WTC11 (cell line): Measurements from ENCODE around the gene SAMM50. TPM values are rescaled to one million over a fixed set of nuclear protein-coding genes. Genes with fewer than 3 reads are reported as not detected.

Experiments used
- ATAC-seq: fragments of 200-7000 bp; cut with Tn5 transposase; 2 replicates; pipeline ENCODE4 v1.10.0; 2021; ENCODE audit warnings: mild to moderate bottlenecking, moderate library complexity
- CTCF ChIA-PET: fragments of 300-600 bp; sonication (Branson Sonifier 250); formaldehyde crosslinking; loops from one replicate; lab custom pipeline; 2021; ENCODE audit warnings: antibody characterized with exemption; lab: Charles Lee
- POLR2A ChIA-PET: fragments of 350-600 bp; sonication (Branson Sonifier 250); formaldehyde crosslinking; loops from one replicate; lab custom pipeline; 2021; ENCODE audit warnings: antibody characterized with exemption; lab: Charles Lee
- DNase-seq: peaks from one replicate; pipeline ENCODE4 v3.0.0; 2021; ENCODE audit warnings: low spot score
- H3K27ac Mint-ChIP-seq: 2 replicates; pipeline ENCODE4 v1.8.0; 2021; ENCODE audit warnings: mixed read lengths
- H3K27me3 Mint-ChIP-seq: 2 replicates; pipeline ENCODE4 v1.8.0; 2021; ENCODE audit warnings: low read depth, mild to moderate bottlenecking, moderate library complexity, mixed read lengths
- H3K36me3 Mint-ChIP-seq: 2 replicates; pipeline ENCODE4 v1.8.0; 2021; ENCODE audit warnings: mixed read lengths
- H3K4me1 Mint-ChIP-seq: 2 replicates; pipeline ENCODE4 v1.8.0; 2022; ENCODE audit warnings: mixed read lengths
- H3K4me3 Mint-ChIP-seq: 2 replicates; pipeline ENCODE4 v1.8.0; 2021; ENCODE audit warnings: mild to moderate bottlenecking, moderate library complexity, mixed read lengths
- H3K9me3 Mint-ChIP-seq: 2 replicates; pipeline ENCODE4 v1.8.0; 2021; ENCODE audit warnings: mixed read lengths
- ARID4B ChIP-seq: sonication (generic); formaldehyde crosslinking; IDR thresholded peaks from 2 replicates; pipeline ENCODE4 v1.8.0; 2023; ENCODE audit warnings: missing genetic modification reagents, mild to moderate bottlenecking, borderline replicate concordance
- ATF6 ChIP-seq: sonication (generic); formaldehyde crosslinking; IDR thresholded peaks from 2 replicates; pipeline ENCODE4 v1.8.1; 2023; ENCODE audit warnings: mild to moderate bottlenecking, missing genetic modification reagents
- ETV6 ChIP-seq: sonication (generic); formaldehyde crosslinking; IDR thresholded peaks from 2 replicates; pipeline ENCODE4 v1.8.1; 2022; ENCODE audit warnings: mild to moderate bottlenecking, missing genetic modification reagents
- MAX ChIP-seq: sonication (generic); formaldehyde crosslinking; IDR thresholded peaks from 2 replicates; pipeline ENCODE4 v1.8.0; 2022; ENCODE audit warnings: mild to moderate bottlenecking, missing genetic modification reagents
- NFYB ChIP-seq: sonication (generic); formaldehyde crosslinking; conservative IDR thresholded peaks from 2 replicates; pipeline ENCODE4 v1.8.0; 2022; ENCODE audit warnings: low read depth, missing genetic modification reagents
- PRRX2 ChIP-seq: fragments of 250-450 bp; sonication (Bioruptor Pico); IDR thresholded peaks from 2 replicates; pipeline ENCODE4 v1.8.0; 2021; ENCODE audit warnings: mild to moderate bottlenecking
- SMAD3 ChIP-seq: sonication (generic); formaldehyde crosslinking; IDR thresholded peaks from 2 replicates; pipeline ENCODE4 v1.8.0; 2022; ENCODE audit warnings: missing genetic modification reagents, mild to moderate bottlenecking, borderline replicate concordance
- SMAD4 ChIP-seq: sonication (generic); formaldehyde crosslinking; IDR thresholded peaks from 2 replicates; pipeline ENCODE4 v1.8.0; 2022; ENCODE audit warnings: mild to moderate bottlenecking, missing genetic modification reagents
- TEAD4 ChIP-seq: sonication (generic); formaldehyde crosslinking; IDR thresholded peaks from 2 replicates; pipeline ENCODE4 v1.8.0; 2022; ENCODE audit warnings: mild to moderate bottlenecking, missing genetic modification reagents
- ZBTB21 ChIP-seq: sonication (generic); formaldehyde crosslinking; IDR thresholded peaks from 2 replicates; pipeline ENCODE4 v1.8.1; 2023; ENCODE audit warnings: mild to moderate bottlenecking, missing genetic modification reagents, borderline replicate concordance
- ZNF263 ChIP-seq: sonication (generic); formaldehyde crosslinking; IDR thresholded peaks from 2 replicates; pipeline ENCODE4 v1.8.1; 2022; ENCODE audit warnings: low read depth, mild to moderate bottlenecking, moderate library complexity, missing genetic modification reagents
- ZNF425 ChIP-seq: fragments of 250-450 bp; sonication (Bioruptor Pico); conservative IDR thresholded peaks from 2 replicates; pipeline ENCODE4 v1.9.0; 2021; ENCODE audit warnings: mild to moderate bottlenecking
- ZNF512 ChIP-seq: sonication (generic); formaldehyde crosslinking; IDR thresholded peaks from 2 replicates; pipeline ENCODE4 v1.8.1; 2022; ENCODE audit warnings: missing genetic modification reagents, borderline replicate concordance
- ZNF671 ChIP-seq: fragments of 250-450 bp; sonication (Bioruptor Pico); IDR thresholded peaks from 2 replicates; pipeline ENCODE4 v1.8.0; 2021; ENCODE audit warnings: mild to moderate bottlenecking
- total RNA-seq: library from RNA; stranded (reverse); gene quantifications from 3 replicates; pipeline ENCODE4 v1.2.3, GENCODE V29; 2021
- TF ChIP-seq, protein P1 (sequence below): sonication (generic); formaldehyde crosslinking; IDR thresholded peaks from 2 replicates; pipeline ENCODE4 v1.8.0; 2023; ENCODE audit warnings: mild to moderate bottlenecking, missing genetic modification reagents
- TF ChIP-seq, protein P2 (sequence below): sonication (generic); formaldehyde crosslinking; conservative IDR thresholded peaks from 2 replicates; pipeline ENCODE4 v1.8.1; 2023; ENCODE audit warnings: mild to moderate bottlenecking, low read depth, missing genetic modification reagents, moderate library complexity
- TF ChIP-seq, protein P3 (sequence below): sonication (generic); formaldehyde crosslinking; conservative IDR thresholded peaks from 2 replicates; pipeline ENCODE4 v1.8.1; 2022; ENCODE audit warnings: mild to moderate bottlenecking, missing genetic modification reagents
- TF ChIP-seq, protein P4 (sequence below): sonication (generic); formaldehyde crosslinking; IDR thresholded peaks from 2 replicates; pipeline ENCODE4 v1.8.1; 2023; ENCODE audit warnings: mild to moderate bottlenecking, missing genetic modification reagents, moderate library complexity

The SAMM50 gene
- total RNA-seq, 1 experiment from 2014 or later = 72.1 TPM

- H3K36me3 Mint-ChIP-seq = no peaks in the 10 kb centered on the region
- CTCF ChIA-PET = interaction anchor here (1.0 kb wide), 1 partner anchor 14 kb away, joined by 3 read pairs; no protein-coding TSS in a partner anchor
- ATAC-seq = no peak
- TF ChIP-seq ZNF512 (CRISPR knock-in tag) (no peak), TEAD4 (no peak), SMAD4 (CRISPR knock-in tag) (no peak), ZNF263 (CRISPR knock-in tag) (no peak), MAX (CRISPR knock-in tag) (no peak), PRRX2 (CRISPR knock-in tag) (no peak), ZBTB21 (no peak), ATF6 (no peak), ZNF671 (no peak), ETV6 (CRISPR knock-in tag) (no peak), NFYB (no peak), ZNF425 (no peak), ARID4B (CRISPR knock-in tag) (no peak), SMAD3 (CRISPR knock-in tag) (no peak)
- TF ChIP-seq, protein P1, sequence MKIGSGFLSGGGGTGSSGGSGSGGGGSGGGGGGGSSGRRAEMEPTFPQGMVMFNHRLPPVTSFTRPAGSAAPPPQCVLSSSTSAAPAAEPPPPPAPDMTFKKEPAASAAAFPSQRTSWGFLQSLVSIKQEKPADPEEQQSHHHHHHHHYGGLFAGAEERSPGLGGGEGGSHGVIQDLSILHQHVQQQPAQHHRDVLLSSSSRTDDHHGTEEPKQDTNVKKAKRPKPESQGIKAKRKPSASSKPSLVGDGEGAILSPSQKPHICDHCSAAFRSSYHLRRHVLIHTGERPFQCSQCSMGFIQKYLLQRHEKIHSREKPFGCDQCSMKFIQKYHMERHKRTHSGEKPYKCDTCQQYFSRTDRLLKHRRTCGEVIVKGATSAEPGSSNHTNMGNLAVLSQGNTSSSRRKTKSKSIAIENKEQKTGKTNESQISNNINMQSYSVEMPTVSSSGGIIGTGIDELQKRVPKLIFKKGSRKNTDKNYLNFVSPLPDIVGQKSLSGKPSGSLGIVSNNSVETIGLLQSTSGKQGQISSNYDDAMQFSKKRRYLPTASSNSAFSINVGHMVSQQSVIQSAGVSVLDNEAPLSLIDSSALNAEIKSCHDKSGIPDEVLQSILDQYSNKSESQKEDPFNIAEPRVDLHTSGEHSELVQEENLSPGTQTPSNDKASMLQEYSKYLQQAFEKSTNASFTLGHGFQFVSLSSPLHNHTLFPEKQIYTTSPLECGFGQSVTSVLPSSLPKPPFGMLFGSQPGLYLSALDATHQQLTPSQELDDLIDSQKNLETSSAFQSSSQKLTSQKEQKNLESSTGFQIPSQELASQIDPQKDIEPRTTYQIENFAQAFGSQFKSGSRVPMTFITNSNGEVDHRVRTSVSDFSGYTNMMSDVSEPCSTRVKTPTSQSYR (CRISPR knock-in tag) = no peak
- TF ChIP-seq, protein P2, sequence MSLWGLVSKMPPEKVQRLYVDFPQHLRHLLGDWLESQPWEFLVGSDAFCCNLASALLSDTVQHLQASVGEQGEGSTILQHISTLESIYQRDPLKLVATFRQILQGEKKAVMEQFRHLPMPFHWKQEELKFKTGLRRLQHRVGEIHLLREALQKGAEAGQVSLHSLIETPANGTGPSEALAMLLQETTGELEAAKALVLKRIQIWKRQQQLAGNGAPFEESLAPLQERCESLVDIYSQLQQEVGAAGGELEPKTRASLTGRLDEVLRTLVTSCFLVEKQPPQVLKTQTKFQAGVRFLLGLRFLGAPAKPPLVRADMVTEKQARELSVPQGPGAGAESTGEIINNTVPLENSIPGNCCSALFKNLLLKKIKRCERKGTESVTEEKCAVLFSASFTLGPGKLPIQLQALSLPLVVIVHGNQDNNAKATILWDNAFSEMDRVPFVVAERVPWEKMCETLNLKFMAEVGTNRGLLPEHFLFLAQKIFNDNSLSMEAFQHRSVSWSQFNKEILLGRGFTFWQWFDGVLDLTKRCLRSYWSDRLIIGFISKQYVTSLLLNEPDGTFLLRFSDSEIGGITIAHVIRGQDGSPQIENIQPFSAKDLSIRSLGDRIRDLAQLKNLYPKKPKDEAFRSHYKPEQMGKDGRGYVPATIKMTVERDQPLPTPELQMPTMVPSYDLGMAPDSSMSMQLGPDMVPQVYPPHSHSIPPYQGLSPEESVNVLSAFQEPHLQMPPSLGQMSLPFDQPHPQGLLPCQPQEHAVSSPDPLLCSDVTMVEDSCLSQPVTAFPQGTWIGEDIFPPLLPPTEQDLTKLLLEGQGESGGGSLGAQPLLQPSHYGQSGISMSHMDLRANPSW (CRISPR knock-in tag) = no peak
- TF ChIP-seq, protein P3, sequence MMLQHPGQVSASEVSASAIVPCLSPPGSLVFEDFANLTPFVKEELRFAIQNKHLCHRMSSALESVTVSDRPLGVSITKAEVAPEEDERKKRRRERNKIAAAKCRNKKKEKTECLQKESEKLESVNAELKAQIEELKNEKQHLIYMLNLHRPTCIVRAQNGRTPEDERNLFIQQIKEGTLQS (CRISPR knock-in tag) = no peak
- TF ChIP-seq, protein P4, sequence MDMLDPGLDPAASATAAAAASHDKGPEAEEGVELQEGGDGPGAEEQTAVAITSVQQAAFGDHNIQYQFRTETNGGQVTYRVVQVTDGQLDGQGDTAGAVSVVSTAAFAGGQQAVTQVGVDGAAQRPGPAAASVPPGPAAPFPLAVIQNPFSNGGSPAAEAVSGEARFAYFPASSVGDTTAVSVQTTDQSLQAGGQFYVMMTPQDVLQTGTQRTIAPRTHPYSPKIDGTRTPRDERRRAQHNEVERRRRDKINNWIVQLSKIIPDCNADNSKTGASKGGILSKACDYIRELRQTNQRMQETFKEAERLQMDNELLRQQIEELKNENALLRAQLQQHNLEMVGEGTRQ (CRISPR knock-in tag) = no peak
- TF ChIP-seq, all 79 proteins: peak for 0
- Mint-ChIP-seq H3K4me3 (no peak overlapping the region), H3K27ac (no peak overlapping the region), H3K27me3 (peaks cover 4% of the 10 kb centered on the region; the same call in 1 of the 2 replicates), H3K4me1 (peaks cover 4% of the 10 kb centered on the region), H3K9me3 (no peaks in the 10 kb centered on the region)
- no peak for DNase-seq
- POLR2A ChIA-PET = no interaction called here
Observed at GRCh38 chr22:44019846-44020245, 64.6 kb downstream of the SAMM50 start.
